Parathyroid adenoma (tissue), 2 donors: ENCODE results near the gene LOXL1.

Experiments used
- H2AFZ ChIP-seq: fragments of 300-600 bp; sonication (generic); one replicate; pipeline ENCODE4 v1.7.0; 2017; ENCODE audit warnings: antibody characterized with exemption, mild to moderate bottlenecking
- H3K27ac ChIP-seq: fragments of 300-600 bp; sonication (generic); one replicate; pipeline ENCODE4 v1.7.0; 2017
- H3K27me3 ChIP-seq: fragments of 300-600 bp; sonication (generic); one replicate; pipeline ENCODE4 v1.7.0; 2017; ENCODE audit warnings: low read length; ENCODE audit not compliant: control insufficient read depth, insufficient read depth
- H3K36me3 ChIP-seq: fragments of 300-600 bp; sonication (generic); one replicate; pipeline ENCODE4 v1.7.0; 2017; ENCODE audit warnings: low read length; ENCODE audit not compliant: control insufficient read depth, insufficient read depth
- H3K4me1 ChIP-seq: fragments of 300-600 bp; sonication (generic); one replicate; pipeline ENCODE4 v1.7.0; 2017; ENCODE audit warnings: control low read depth
- H3K4me2 ChIP-seq: fragments of 300-600 bp; sonication (generic); one replicate; pipeline ENCODE4 v1.7.0; 2017; ENCODE audit warnings: low read length
- H3K4me3 ChIP-seq: fragments of 300-600 bp; sonication (generic); one replicate; pipeline ENCODE4 v1.7.0; 2017; ENCODE audit warnings: low read depth, low read length
- H3K79me2 ChIP-seq: fragments of 300-600 bp; sonication (generic); one replicate; pipeline ENCODE4 v1.7.0; 2017; ENCODE audit warnings: control low read depth
- H3K9ac ChIP-seq: fragments of 300-600 bp; sonication (generic); one replicate; pipeline ENCODE4 v1.7.0; 2017; ENCODE audit warnings: mild to moderate bottlenecking
- H3K9me3 ChIP-seq: fragments of 300-600 bp; sonication (generic); one replicate; pipeline ENCODE4 v1.7.0; 2017; ENCODE audit warnings: low read length; ENCODE audit not compliant: control insufficient read depth
- CTCF ChIP-seq: fragments of 300-600 bp; sonication (generic); IDR thresholded peaks from one replicate; pipeline ENCODE4 v1.7.0; 2017; ENCODE audit warnings: antibody characterized with exemption, mild to moderate bottlenecking
- donor health status: primary hyperparathyroidism.

Gene LOXL1

GRCh38 chr15:73928971-73929627 is 2.8 kb downstream of the LOXL1 start:
- H3K27me3 ChIP-seq = no peaks in the 10 kb centered on the region
- peaks cover 13% of the 10 kb centered on the region for H3K4me1 ChIP-seq

GRCh38 chr15:73930371-73930770 is 4.1 kb downstream of the LOXL1 start:
- Histone ChIP-seq H3K27ac (no peak overlapping the region), H3K9me3 (no peaks in the 10 kb centered on the region), H3K27me3 (no peaks in the 10 kb centered on the region), H3K4me3 (no peak overlapping the region), H3K9ac (no peak overlapping the region), H3K36me3 (no peaks in the 10 kb centered on the region), H2AFZ (no peak overlapping the region), H3K79me2 (peaks cover 11% of the 10 kb centered on the region), H3K4me1 (peaks cover 4% of the 10 kb centered on the region), H3K4me2 (no peak overlapping the region)
- no peak for TF ChIP-seq CTCF

More at GRCh38 chr15:73928971-73929627, 2.8 kb downstream of the LOXL1 start:
- peaks cover 11% of the 10 kb centered on the region for H3K79me2 ChIP-seq
- H2AFZ ChIP-seq = no peak overlapping the region
- H3K9ac ChIP-seq = no peak overlapping the region
- H3K9me3 ChIP-seq = no peaks in the 10 kb centered on the region
- no peak overlapping the region for H3K4me3 ChIP-seq
- no peak for TF ChIP-seq CTCF
- no peaks in the 10 kb centered on the region for H3K36me3 ChIP-seq
- H3K4me2 ChIP-seq = no peak overlapping the region
- H3K27ac ChIP-seq = no peak overlapping the region

GRCh38 chr15:73930790-73931281 is 4.6 kb downstream of the LOXL1 start:
- no peak overlapping the region for H3K4me3 ChIP-seq
- H3K9ac ChIP-seq = no peak overlapping the region
- no peak overlapping the region for H3K27ac ChIP-seq
- no peak overlapping the region for H3K4me2 ChIP-seq
- TF ChIP-seq CTCF = no peak
- peaks cover 11% of the 10 kb centered on the region for H3K79me2 ChIP-seq
- no peaks in the 10 kb centered on the region for H3K27me3 ChIP-seq
- H3K4me1 ChIP-seq = peaks cover 4% of the 10 kb centered on the region
- H3K36me3 ChIP-seq = no peaks in the 10 kb centered on the region
- H3K9me3 ChIP-seq = no peaks in the 10 kb centered on the region
- no peak overlapping the region for H2AFZ ChIP-seq

GRCh38 chr15:73931441-73931840 is 5.2 kb downstream of the LOXL1 start:
- TF ChIP-seq CTCF = no peak
- Histone ChIP-seq H2AFZ (no peak overlapping the region), H3K4me1 (peaks cover 5% of the 10 kb centered on the region), H3K9ac (no peak overlapping the region), H3K79me2 (peaks cover 11% of the 10 kb centered on the region), H3K27me3 (no peaks in the 10 kb centered on the region), H3K36me3 (no peaks in the 10 kb centered on the region), H3K27ac (no peak overlapping the region), H3K4me2 (no peak overlapping the region), H3K9me3 (no peaks in the 10 kb centered on the region), H3K4me3 (no peak overlapping the region)
